Measurements from ENCODE around the gene CATSPERZ. TPM values are rescaled to one million over a fixed set of nuclear protein-coding genes. Genes with fewer than 3 reads are reported as not detected.
"Not testable (repeated sequence)": the region's sequence is repeated elsewhere in the genome, so short reads cannot be mapped to it uniquely, and the experiment has no call there.

CATSPERZ gene
- total RNA-seq, 4 donors from 2014 or later, result not detected

GRCh38 chr11:64312947-64313346 lies 12.8 kb downstream of the CATSPERZ start:
- TF ChIP-seq POLR2A (IDR thresholded peaks at IDR 0.05) (no peak), CTCF (IDR thresholded peaks at IDR 0.05) (no peak)
- H3K4me3 ChIP-seq (ENCODE audit: low read depth, poor library complexity, severe bottlenecking), result no peak overlapping the region
- DNase-seq (ENCODE audit: low spot score in 2 of 2), result peak in 1 of 2 donors; percentile 86
- 60 to 64% methylated on average over 10 of the region's 10 CpGs for WGBS, 2 donors
- intact Hi-C loops (cut with DNase I; ENCODE audit: low total_unique reads), result no loop called here

DNA sequence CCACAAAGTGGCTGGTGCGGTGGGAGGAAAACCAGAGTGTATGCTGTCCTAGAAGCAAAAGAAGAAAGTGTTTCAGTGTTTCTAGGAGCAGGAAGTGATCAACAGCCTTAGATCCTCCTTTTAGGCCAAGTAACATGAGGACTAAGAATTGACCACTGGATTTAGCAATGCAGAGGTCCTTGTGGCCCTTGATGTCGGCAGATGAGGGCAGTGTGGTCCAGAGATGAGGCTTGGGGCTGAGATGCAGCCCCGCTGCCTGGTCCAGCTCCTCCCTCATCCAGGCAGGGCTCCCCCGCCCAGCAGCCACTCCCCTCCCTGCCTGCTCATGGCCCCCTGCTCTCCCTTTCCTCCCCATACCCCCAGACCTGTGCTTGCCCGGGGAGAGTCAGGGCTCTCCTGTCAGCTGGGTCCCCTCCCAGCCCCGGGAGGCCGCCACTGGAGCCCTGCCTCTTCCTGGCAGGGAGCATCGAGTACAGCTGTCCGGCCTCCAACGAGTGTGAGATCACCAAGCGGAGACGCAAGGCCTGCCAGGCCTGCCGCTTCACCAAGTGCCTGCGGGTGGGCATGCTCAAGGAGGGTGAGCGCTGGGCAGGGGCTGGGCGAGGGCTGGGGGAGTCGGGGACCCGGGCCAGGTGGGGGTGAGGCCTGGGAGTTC lies 13.5 kb downstream of the CATSPERZ start:
- no peak overlapping the region for H3K4me3 ChIP-seq (ENCODE audit: low read depth, poor library complexity, severe bottlenecking)
- intact Hi-C loops (cut with DNase I; ENCODE audit: low total_unique reads), result no loop called here
- peak in 1 of 2 donors; percentile 93 for DNase-seq (ENCODE audit: low spot score in 2 of 2)
- TF ChIP-seq POLR2A (IDR thresholded peaks at IDR 0.05) (no peak), CTCF (IDR thresholded peaks at IDR 0.05) (no peak)
- 37 to 38% methylated on average over 14 to 17 of the region's 18 CpGs for WGBS, 2 donors

- H3K4me3 ChIP-seq (ENCODE audit: low read depth, poor library complexity, severe bottlenecking), result no peak overlapping the region
- TF ChIP-seq POLR2A (IDR thresholded peaks at IDR 0.05), result no peak
- no peak for TF ChIP-seq CTCF (IDR thresholded peaks at IDR 0.05)
- WGBS, 2 donors, result 73 to 76% methylated on average over 15 to 19 of the region's 19 CpGs
- DNase-seq (ENCODE audit: low spot score in 2 of 2), result no peak
- intact Hi-C loops (cut with DNase I; ENCODE audit: low total_unique reads), result no loop called here
Observed at GRCh38 chr11:64314146-64314804, 14.1 kb downstream of the CATSPERZ start.

DNA sequence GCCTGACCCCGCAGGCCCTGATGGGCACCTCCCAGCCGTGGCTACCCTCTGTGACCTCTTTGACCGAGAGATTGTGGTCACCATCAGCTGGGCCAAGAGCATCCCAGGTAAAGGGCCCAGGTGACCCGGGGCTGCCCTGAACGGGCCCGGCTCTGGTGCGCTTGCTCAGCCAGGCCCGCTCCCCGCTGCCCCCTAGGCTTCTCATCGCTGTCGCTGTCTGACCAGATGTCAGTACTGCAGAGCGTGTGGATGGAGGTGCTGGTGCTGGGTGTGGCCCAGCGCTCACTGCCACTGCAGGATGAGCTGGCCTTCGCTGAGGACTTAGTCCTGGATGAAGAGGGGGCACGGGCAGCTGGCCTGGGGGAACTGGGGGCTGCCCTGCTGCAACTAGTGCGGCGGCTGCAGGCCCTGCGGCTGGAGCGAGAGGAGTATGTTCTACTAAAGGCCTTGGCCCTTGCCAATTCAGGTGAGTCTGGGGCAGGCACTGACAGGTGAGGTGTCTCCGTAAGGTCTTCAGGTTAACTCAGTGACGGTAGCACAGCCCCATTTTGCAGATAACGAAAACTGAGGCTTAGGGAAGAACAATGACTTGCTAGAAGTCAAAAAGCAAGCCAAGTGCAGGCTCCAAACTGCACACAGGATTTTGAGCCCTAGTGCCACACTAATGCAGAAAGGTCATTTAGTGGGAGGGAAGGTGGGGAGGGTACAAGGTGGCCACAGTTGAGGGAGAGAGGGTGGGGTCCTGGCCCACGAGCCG lies 14.8 kb downstream of the CATSPERZ start:
- DNase-seq (ENCODE audit: low spot score in 2 of 2), result no peak
- no peak for TF ChIP-seq CTCF (IDR thresholded peaks at IDR 0.05)
- intact Hi-C loops (cut with DNase I; ENCODE audit: low total_unique reads), result no loop called here
- WGBS, 2 donors, result 84 to 88% methylated on average over 23 to 24 of the region's 24 CpGs
- H3K4me3 ChIP-seq (ENCODE audit: low read depth, poor library complexity, severe bottlenecking), result no peak overlapping the region

- intact Hi-C loops (cut with DNase I; ENCODE audit: low total_unique reads); DNase-seq (ENCODE audit: low spot score in 2 of 2); H3K4me3 ChIP-seq (ENCODE audit: low read depth, poor library complexity, severe bottlenecking): not testable (repeated sequence)
- 70 to 78% methylated on average over 21 to 25 of the region's 25 CpGs for WGBS, 2 donors
Observed at GRCh38 chr11:64315667-64316526, 15.7 kb downstream of the CATSPERZ start.

Data from lower leg skin (tissue), 4 donors.